Activated naive CD8-positive, alpha-beta T cell treated with anti-CD3 and anti-CD28 coated beads, Interleukin-2, amount 50 U/mL, for 16 hours (primary cell): ENCODE results near the gene FGF14.

Experiments used
- DNase-seq: peaks from one replicate; pipeline ENCODE4 v3.0.0-alpha.2; 2020; ENCODE audit warnings: low read depth, low spot score

The FGF14 gene

GRCh38 chr13:101661839-101662238 is 740.0 kb downstream of the FGF14 start:
- no peak for DNase-seq
